GM18870 (cell line): ENCODE results near the gene AP1G1.
"Not testable (repeated sequence)": the region's sequence is repeated elsewhere in the genome, so short reads cannot be mapped to it uniquely, and the experiment has no call there.

Experiments used
- ATAC-seq: cut with Tn5 transposase; IDR thresholded peaks from one replicate; pipeline ENCODE4 v1.9.1; 2021; ENCODE audit warnings: moderate library complexity; ENCODE audit not compliant: unreplicated experiment

The AP1G1 gene

DNA sequence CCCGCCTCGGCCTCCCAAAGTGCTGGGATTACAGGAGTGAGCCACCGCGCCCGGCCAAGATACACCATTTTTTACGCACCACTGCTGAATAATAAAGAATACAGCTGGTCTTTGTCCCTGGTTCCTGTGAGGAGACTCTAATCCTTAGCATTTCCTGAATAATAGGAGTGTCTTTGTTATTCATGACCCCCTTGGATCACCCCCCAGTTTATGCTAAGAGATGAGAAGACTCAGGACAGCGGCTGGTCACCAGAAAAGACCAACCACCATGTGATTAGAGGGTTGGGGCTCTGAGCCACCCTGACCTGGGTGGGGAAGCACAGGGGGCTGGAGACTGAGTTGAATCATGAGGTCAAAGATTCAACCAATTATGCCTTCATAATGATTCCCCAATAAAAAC lies 101.4 kb downstream of the AP1G1 start:
- ATAC-seq: no peak

DNA sequence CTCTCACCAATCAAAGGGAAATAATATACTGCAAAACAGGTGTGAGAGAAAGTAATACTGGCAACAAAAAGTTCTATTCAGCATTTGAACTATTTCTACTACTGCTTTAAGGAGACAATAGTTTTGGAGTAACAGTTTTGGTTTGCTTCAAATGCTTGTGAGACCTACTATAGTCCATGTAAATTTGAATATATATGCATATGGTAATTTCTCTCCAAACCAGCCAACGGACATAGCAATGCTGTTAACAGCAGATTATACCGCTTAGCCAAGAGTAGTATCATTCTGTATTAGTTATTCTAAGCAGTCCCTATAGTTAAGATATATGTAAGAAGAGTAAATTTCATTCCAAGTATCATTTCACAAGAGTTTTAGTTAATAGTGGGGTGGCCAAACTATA lies 102.6 kb downstream of the AP1G1 start:
- ATAC-seq: no peak

DNA sequence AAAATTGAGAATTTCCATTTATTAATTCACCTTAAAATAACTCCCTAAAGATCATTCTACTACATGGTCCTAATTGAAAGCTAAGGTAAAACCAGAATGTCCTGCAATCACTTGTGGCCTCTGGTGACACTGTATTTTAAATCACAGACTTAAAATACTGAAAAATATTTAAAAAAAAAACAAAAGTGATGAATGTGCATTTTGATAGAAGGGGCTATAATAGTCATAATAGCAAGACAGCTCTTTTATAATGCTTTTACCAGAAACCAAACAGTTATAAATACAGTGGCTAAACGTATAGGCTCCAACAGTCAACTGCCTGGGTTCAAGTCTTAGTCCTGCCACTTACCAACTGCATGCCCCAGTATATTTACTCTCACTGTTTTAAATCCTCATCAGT lies 105.3 kb downstream of the AP1G1 start:
- ATAC-seq: no peak

DNA sequence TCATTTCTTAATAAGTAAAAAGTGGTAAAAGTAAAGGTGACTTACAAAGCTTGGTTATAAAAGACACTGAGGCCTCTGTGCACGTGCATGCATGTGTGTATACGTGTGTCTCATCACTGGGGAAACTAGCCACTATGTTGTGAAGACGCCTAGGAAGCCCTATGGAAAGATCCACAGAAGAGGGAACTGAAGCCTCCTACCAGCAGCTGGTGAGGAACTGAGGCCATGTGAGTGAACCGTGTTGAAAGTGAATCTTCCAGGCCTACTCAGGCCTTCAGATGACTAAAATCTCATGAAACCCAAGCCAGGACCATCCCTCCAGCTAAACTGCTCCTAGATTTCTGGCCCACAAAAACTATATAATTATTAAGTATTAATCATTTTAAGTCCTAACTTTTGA lies 107.8 kb downstream of the AP1G1 start:
- no peak for ATAC-seq

DNA sequence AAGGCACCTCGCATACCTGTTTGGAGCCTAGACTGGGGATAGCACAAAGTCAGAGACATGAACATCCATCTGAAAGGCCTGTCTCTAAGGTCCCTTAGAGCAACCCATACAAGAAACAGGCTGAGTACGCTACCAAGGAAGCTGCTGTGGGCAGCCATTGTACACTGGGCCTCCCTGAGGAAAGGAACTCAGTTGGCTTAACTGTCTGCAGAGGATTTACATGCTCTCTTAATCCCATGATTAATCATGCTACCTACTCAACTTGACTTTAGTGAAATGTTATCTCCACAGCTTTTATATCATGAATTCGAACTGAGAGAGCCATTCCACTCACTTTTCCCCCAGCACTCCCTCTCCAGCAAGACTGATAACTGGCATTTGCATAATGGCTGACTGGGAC lies 110.1 kb downstream of the AP1G1 start:
- ATAC-seq: no peak

DNA sequence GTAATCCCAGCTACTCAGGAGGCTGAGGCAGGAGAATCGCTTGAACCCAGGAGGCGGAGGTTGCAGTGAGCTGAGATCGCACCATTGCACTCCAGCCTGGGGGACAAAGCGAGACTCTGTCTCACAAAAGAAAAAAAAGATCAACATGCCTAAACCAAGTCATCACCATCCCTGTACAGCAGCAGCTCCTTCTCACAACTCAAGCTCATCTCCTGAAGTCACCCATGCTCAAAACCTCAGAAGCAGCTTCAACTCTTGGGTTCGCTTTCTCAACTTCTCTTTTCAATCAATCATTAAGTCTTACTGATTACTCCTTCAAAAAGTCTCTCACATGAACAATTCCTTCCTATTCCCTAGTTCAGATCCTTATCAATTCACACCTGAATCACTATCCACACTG lies 115.5 kb downstream of the AP1G1 start:
- no peak for ATAC-seq

DNA sequence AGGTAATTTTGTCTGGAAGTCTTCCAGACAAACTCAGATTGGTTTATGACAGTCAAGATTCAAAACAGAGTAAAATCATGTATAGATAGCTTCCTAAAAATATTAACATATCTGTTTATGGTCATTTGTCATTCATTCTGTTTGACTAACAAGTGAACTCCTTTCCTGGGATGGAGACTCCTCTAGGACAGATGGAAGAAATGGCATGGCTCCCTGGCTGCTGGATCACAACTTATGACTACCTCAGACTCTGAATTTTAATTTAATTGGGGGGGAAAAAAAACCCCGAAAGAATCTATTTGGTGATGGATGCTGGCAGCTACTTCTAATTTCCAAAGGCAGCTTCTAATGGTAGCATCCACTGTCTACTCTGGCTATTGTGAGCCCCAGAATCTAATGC lies 118.7 kb downstream of the AP1G1 start:
- no peak for ATAC-seq

DNA sequence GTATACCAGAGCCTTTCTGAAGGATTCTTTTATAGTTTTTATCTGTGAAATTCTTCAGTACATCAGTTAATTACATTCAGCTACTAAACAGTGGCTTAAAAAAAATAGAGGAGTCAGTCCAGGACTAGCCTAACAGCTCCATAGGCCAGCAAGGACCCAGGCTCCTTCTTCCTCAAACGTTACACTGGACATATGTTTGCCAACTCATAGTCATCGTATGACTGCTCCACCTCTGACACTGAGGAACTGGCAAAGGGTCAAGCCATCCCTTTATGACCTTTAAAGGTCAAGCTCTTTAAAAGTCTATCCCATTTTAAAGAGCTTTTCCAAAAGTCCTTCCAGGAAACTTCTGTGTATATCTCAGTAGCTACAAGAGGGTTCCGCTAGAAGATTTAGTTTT lies 120.8 kb downstream of the AP1G1 start:
- no peak for ATAC-seq

DNA sequence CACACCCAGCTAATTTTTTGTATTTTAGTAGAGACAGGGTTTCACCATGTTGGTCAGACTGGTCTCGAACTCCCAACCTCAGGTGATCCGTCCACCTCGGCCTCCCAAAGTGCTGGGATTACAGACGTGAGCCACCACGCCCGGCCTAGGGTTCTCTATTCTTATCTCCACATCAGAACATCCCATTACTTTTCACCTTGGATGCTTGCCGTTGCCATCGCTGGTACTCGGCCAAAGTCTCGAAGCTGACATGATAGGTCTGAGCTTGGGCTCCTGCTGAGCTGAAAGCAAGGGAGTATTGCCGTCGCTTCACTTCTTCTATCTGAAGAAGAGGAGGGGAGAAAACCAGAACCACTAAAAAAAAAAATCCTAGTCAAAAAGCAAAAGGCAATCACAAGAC lies 124.4 kb downstream of the AP1G1 start:
- not testable (repeated sequence) for ATAC-seq

DNA sequence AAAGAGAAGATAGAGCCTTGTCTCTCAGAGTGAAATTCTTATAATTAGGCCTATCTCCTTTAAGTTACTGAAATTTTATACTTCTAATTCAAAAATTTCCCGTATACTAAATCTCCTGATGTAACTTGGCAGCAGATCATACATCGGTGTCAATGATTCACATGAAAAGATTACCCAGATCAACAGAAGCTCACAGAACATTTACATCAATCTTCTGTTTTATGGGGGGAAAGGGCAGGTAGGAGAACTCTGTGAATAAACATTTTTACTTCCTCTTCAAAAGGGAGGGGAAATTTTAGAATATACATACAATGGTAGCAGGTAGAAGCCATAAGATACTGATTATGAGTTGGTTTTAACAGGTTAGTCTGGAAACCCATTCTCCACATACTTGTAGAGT lies 127.3 kb downstream of the AP1G1 start:
- no peak for ATAC-seq
